ENCODE results near the gene DCAF6.

The DCAF6 gene

GRCh38 chr1:168032029-168032428, 95.5 kb downstream of the DCAF6 start:
- H3K27me3 ChIP-seq (ENCODE audit: insufficient read depth, low read length), result no peaks in the 10 kb centered on the region
- H3K27ac ChIP-seq (ENCODE audit: low read depth, low read length, poor library complexity, severe bottlenecking), result no peak overlapping the region
- no peaks in the 10 kb centered on the region for H3F3A ChIP-seq (ENCODE audit: insufficient read depth, low read length)
- H3K36me3 ChIP-seq (ENCODE audit: insufficient read depth, low read length), result peaks cover 6% of the 10 kb centered on the region; the same call in 1 of the 2 replicates
- H3K4me2 ChIP-seq (ENCODE audit: low read length), result no peak overlapping the region
- no peaks in the 10 kb centered on the region for H3K4me1 ChIP-seq (ENCODE audit: insufficient read depth, low read length, severe bottlenecking)
- no peak overlapping the region for H2AFZ ChIP-seq (ENCODE audit: low read length)
- TF ChIP-seq EZH2 (IDR thresholded peaks at IDR 0.05; ENCODE audit: borderline replicate concordance, low read length), result no peak
- TF ChIP-seq CTCF (IDR thresholded peaks at IDR 0.05; ENCODE audit: low read length), result no peak
- no peak overlapping the region for H3K9ac ChIP-seq (ENCODE audit: low read length)
- no peaks in the 10 kb centered on the region for H3K79me2 ChIP-seq (ENCODE audit: insufficient read depth, low read length)
- no peaks in the 10 kb centered on the region for H3K9me3 ChIP-seq (ENCODE audit: low read length)
- H3K9me2 ChIP-seq (ENCODE audit: low read depth, low read length), result no peaks in the 10 kb centered on the region; the same call in 1 of the 2 replicates
- H3K4me3 ChIP-seq (ENCODE audit: low read depth, low read length, poor library complexity, severe bottlenecking), result no peak overlapping the region
- H4K20me1 ChIP-seq (ENCODE audit: insufficient read depth, low read length), result no peaks in the 10 kb centered on the region

- H3K27me3 ChIP-seq (ENCODE audit: insufficient read depth, low read length), result no peaks in the 10 kb centered on the region
- H3K9ac ChIP-seq (ENCODE audit: low read length), result no peak overlapping the region
- no peak overlapping the region for H3K4me3 ChIP-seq (ENCODE audit: low read depth, low read length, poor library complexity, severe bottlenecking)
- H3K36me3 ChIP-seq (ENCODE audit: insufficient read depth, low read length), result no peaks in the 10 kb centered on the region
- no peaks in the 10 kb centered on the region for H4K20me1 ChIP-seq (ENCODE audit: insufficient read depth, low read length)
- no peaks in the 10 kb centered on the region for H3K4me1 ChIP-seq (ENCODE audit: insufficient read depth, low read length, severe bottlenecking)
- no peaks in the 10 kb centered on the region for H3K79me2 ChIP-seq (ENCODE audit: insufficient read depth, low read length)
- no peak overlapping the region for H3K4me2 ChIP-seq (ENCODE audit: low read length)
- H3K9me3 ChIP-seq (ENCODE audit: low read length), result no peaks in the 10 kb centered on the region
- H3K9me2 ChIP-seq (ENCODE audit: low read depth, low read length), result no peaks in the 10 kb centered on the region
- no peaks in the 10 kb centered on the region for H3F3A ChIP-seq (ENCODE audit: insufficient read depth, low read length)
- no peak overlapping the region for H2AFZ ChIP-seq (ENCODE audit: low read length)
- no peak overlapping the region for H3K27ac ChIP-seq (ENCODE audit: low read depth, low read length, poor library complexity, severe bottlenecking)
- TF ChIP-seq EZH2 (IDR thresholded peaks at IDR 0.05; ENCODE audit: borderline replicate concordance, low read length) (no peak), CTCF (IDR thresholded peaks at IDR 0.05; ENCODE audit: low read length) (no peak)
Measured at GRCh38 chr1:168035345-168035744, 98.9 kb downstream of the DCAF6 start.

- Histone ChIP-seq H3K9ac (ENCODE audit: low read length) (no peak overlapping the region), H3K27me3 (ENCODE audit: insufficient read depth, low read length) (no peaks in the 10 kb centered on the region), H3K79me2 (ENCODE audit: insufficient read depth, low read length) (no peaks in the 10 kb centered on the region), H2AFZ (ENCODE audit: low read length) (no peak overlapping the region), H3K9me3 (ENCODE audit: low read length) (peaks cover 5% of the 10 kb centered on the region; the same call in 1 of the 2 replicates), H3K36me3 (ENCODE audit: insufficient read depth, low read length) (peaks cover 47% of the 10 kb centered on the region), H3K27ac (ENCODE audit: low read depth, low read length, poor library complexity, severe bottlenecking) (no peak overlapping the region), H3K4me3 (ENCODE audit: low read depth, low read length, poor library complexity, severe bottlenecking) (no peak overlapping the region), H3K9me2 (ENCODE audit: low read depth, low read length) (no peaks in the 10 kb centered on the region), H3F3A (ENCODE audit: insufficient read depth, low read length) (no peaks in the 10 kb centered on the region), H3K4me2 (ENCODE audit: low read length) (no peak overlapping the region), H4K20me1 (ENCODE audit: insufficient read depth, low read length) (no peaks in the 10 kb centered on the region), H3K4me1 (ENCODE audit: insufficient read depth, low read length, severe bottlenecking) (no peaks in the 10 kb centered on the region)
- no peak for TF ChIP-seq EZH2 (IDR thresholded peaks at IDR 0.05; ENCODE audit: borderline replicate concordance, low read length)
- no peak for TF ChIP-seq CTCF (IDR thresholded peaks at IDR 0.05; ENCODE audit: low read length)
Measured at GRCh38 chr1:168042362-168042761, 105.9 kb downstream of the DCAF6 start.
